NCI-H146 treated with DMSO at 0.1 percent for 48 hours (cell line): Measurements from ENCODE around the gene SYT13.
"Not testable (repeated sequence)": the region's sequence is repeated elsewhere in the genome, so short reads cannot be mapped to it uniquely, and the experiment has no call there.

Source experiments
- DNase-seq: peaks from one replicate; lab custom pipeline; 2025; ENCODE audit not compliant: unreplicated experiment; lab: John Stamatoyannopoulos, UW

SYT13 gene

DNA sequence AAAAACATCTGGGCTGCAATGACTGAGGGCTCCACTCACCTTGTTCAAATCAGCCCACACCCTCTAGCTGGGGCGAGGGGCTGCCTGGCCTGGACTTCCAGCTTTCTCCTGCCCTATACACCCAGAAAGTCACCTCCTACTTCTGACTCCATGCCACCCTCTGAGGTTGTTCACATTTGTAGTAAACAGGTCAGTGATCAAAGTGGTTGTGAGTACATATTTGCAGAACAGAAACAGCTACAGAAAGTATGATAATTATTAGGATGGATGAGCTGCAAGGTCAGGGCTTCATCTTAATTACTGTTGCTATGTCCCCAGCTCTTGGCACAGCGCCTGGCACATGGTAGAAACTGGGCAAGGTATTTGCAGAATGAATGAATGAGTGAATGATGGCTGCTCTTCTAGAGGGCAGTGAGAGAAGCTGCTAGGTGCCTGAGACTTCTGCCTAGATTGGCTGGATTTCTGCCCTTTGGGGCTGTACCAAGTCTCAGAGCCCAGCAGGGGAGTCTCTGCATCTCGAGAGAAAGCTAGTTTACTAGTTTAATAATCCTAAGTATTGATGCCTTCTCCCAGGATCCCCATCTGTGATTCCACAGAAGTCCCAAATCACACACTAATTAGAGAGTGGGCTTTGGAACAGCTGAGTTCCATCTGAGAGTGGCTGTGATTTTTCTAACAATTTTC lies 36.0 kb downstream of the SYT13 start:
- DNase-seq = no peak

DNA sequence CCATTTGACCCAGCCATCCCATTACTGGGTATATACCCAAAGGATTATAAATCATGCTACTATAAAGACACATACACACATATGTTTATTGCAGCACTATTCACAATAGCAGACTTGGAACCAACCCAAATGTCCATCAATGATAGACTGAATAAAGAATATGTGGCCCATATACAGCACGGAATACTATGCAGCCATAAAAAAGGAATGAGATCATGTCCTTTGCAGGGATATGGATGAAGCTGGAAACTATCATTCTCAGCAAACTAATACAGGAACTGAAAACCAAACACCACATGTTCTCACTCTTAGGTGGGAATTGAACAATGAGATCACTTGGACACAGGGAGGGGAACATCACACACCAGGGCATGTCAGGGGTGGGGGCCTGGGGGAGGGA lies 36.8 kb downstream of the SYT13 start:
- DNase-seq = not testable (repeated sequence)

DNA sequence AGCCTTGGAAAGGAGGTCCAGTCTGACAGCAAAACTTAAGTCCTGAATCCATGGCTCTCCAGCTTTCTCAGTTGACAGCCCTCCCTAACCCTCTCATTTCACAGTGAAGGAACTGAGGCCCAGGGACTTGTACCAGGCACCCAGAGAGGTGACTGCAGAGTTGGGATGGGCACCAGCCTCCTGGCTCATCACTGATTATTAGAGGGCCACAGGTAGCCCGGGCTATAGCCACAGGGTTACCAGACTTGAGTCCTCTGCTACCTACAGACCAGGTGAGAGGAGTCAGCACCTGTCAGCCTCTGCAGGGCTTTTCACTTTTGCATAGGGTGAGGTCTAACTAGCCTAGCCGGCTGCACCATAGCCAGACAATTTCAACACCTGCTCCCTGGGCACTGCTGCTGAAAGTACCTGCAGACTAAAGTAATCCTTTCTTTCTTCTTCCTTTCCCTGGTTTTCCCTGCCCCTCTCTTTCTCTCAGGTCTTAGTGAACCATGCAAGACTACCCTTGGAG lies 37.6 kb downstream of the SYT13 start:
- DNase-seq = no peak

DNA sequence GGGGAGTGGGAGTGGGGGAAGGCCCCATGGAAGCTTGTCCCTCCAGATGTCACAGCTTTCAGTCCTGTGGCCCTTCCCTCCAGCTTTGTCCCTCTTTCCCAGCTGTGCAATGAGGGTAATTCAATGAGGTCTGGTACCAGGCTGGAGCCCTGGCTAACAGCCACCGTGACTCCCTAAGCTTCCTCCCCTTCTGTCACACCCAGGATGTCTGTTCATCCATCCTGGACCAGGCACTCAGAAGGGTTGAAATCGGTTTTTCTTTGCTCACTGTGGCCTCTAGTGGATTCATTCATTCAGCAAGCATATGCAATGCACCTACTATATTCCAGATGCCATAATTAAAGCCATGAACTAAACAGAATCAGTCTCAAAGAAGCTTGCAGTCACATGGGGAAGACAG lies 38.7 kb downstream of the SYT13 start:
- DNase-seq = no peak

DNA sequence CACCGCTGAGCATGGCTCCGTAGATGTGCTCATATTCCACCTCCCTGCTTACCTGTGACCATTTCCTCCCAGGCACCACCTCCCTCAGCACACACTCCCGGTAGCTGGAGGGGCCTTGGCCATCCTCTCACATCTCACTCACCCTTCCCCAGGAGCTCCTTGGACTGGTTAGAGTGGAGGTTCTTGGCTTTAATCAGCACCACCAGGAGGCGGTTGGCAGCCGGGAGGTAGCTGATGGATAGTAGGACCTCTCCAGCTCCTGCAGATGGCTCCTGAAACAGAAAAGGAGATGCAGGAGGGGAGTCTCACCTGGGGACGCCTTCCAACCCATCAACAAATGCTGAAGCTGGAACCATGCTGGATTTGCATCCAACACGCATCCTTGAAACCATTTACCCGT lies 39.9 kb downstream of the SYT13 start:
- DNase-seq = no peak

DNA sequence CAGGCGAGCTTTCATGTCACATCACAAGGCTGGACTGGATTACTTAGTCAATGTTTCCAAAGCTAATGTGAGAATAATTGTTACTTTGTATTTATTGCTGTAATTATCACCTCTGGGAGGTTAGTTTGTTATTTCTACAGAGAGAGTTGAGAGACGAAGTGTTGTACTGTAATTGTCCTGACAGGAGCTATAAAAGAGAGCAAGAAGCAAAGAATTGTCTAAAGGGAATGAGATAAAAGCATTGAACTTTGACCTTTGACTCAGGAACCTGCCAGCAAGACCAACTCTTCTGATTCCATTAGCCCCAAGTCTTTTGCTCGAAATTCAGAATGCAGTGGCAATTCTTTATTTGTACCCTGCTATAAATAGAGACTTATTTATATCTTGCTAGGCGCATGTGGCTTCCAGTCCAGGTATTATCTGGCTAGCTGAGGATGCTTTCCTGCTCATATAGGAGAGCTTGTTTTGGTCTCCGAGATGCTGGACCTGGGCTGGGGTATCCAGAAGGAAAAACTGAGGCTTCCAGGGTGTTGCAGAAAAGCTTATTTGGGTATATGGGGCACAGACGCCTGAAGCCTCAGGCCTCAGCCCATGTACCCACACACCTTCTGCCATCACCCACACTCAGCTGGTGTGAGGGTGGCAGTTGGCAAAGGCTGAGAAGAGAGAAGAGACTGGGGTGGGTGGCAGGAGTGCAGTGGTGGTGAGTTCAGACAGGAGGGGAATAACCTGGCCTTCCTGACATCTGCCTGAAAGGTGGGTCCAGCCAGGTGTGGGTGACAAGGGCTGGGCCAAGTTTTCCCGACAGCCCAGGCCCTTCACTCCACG lies 40.7 kb downstream of the SYT13 start:
- DNase-seq = no peak

DNA sequence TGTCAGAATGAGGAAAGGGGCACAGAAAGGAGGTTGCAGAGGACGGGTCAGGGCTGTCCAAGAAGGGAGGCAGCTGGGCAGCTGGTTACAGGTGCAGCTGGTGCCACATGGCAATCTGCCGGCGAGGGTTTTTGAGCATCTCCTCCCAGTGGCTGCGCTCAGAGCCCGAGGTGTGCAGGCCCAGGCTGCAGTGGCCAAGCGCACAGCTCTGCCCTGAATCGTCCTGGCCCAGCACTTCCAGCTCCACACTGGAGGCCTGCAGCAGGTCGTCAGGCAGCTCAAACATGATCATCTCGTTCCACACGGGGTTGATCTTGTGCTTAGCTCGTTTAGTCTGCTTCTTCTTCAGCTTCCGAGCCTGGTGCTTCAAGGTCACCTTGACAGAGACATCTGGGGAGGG lies 42.2 kb downstream of the SYT13 start:
- DNase-seq = no peak

DNA sequence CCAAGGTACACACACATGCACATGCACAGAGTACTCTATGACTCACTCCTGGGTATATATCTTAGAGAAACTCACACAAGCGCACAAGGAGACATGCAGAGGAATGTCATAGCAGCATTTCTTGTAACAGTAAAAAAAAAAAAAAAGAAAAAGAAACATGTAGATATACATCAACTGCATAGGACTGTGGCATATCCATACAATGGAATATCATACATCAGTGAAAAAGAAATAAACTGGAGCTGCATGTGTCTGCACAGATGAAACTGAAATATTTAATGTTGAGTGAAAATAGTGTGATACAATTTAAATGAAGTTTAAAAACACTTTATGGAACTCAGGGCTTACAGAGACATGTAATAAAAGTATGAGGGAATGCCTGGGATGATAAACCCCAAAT lies 46.4 kb downstream of the SYT13 start:
- no peak for DNase-seq

DNA sequence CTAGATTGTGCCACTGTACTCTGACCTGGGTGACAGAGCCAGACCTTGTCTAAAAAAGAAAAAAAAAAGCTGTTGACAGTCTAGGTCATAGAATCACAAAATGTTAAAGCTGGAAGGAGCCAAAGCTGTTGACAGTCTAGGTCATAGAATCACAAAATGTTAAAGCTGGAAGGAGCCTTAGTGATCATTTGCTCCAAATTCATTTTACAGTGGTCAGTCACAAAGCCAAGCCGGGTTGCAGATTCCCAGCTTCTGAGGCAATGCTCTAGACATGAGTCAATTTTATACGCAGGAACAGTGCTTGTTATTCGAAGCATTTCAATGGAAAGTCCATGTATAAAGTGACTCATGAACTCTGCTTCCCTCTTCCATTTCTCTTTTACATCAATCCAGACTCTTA lies 47.4 kb downstream of the SYT13 start:
- no peak for DNase-seq

DNA sequence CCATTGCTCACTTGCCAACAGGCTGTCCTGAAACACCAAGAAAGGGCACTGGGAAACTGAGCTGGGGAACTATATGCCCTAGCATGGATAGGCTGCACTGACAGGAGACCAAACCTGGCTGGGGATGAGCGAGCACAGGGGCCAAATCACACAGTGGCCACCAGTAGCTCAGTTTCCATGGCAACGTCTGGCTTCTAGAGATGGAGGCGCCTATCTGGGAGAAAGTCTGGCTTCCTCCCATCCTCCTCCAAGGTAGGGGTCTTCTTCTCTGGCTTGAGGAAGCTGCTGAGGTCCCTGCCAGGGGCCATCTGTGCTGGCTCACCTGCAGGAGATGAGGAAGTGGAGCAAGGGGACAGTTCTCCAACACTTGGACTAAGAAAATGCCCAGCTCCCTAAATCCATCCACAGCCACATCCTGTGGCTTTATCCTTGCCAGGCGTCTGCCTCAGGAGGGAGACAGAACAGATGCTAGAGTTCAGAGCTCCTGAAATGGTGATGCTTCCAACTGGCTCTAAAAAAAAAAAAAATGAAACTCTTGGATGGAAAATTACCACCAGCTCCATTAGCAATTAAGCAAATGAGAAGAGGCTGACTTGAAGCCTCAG lies 48.3 kb downstream of the SYT13 start:
- no peak for DNase-seq

DNA sequence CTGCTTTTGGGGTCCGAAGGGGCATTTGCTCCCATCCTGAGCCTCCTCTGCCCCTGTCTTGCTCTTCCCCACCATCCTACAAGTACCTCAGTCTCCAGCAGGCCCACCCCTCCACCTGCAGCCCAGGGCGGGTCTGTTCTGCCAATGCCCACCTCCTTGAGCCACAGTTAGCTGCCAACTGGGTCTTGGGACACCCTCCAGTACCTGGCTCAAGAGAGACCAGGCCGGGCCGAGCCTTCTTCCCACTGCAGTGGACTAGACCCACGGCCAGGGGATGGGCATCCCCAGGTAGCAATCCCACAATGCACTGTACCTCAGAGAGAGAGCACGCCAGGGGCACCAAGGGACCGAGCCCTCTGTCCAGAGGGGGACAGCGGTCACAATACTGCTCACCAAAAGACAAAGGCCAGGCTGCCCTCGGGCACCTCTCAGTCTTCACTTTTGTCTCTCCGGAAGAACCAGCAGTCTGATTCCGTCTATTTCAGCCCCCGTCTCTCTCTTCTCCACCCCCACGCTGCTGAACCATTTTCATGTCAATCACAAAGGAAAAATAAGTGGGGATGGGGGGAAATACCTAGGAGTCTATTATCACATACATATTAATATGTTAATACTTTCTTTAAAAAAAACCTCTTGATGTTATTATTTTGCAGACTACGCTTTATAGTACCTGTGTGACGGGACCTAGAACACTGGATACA lies 51.7 kb downstream of the SYT13 start:
- DNase-seq = no peak

DNA sequence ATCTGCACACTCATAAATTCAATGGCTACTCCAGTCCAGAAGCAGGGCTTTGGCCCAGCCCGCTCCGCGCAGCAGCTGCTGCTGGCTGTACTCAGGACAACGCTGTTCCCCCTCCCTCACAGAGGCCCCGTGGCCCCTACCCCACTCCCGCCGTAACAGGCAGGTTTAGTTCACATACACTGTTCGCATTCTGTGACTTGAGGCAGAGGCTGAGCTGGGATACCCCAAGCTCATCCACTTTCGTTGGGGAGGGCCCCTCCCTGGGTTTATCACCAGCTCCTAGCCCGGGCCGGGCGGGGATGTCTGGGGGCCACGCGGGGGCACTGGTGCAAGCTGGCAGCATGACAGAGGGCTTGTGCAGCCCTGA lies 52.4 kb downstream of the SYT13 start:
- no peak for DNase-seq

DNA sequence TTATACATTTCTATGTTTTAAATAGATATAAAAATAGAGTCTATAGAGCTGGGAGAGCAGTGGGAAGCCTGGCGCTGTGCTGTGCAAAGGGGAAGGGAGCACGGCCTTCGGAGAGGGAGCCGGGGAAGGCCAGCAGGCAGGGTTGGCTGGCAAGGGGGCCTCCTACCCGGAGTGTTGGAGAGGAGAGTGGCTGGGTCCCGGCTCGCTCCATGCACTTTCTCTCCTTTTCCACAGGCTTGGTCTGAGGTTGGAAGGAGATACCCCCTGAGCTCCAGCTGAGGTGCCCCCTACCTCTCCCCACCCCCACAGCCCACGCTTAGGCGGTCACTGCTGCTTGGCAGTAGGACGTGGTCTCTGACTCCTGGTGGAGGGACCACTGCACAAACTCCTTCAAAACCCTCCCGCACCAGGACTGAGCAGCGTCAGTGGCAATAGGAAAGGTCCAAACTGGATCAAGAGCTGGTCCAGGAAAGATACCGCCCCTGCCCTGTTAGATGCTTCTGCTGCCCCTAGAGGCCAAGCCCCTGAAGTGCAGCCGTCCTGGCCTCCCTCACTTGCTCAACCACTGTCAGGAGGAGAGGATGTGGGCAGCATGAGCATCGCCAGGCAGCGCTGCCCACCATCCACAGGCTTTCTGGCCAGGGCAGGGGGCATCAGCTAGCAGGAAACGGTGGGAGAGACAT lies 52.9 kb downstream of the SYT13 start:
- DNase-seq = no peak

DNA sequence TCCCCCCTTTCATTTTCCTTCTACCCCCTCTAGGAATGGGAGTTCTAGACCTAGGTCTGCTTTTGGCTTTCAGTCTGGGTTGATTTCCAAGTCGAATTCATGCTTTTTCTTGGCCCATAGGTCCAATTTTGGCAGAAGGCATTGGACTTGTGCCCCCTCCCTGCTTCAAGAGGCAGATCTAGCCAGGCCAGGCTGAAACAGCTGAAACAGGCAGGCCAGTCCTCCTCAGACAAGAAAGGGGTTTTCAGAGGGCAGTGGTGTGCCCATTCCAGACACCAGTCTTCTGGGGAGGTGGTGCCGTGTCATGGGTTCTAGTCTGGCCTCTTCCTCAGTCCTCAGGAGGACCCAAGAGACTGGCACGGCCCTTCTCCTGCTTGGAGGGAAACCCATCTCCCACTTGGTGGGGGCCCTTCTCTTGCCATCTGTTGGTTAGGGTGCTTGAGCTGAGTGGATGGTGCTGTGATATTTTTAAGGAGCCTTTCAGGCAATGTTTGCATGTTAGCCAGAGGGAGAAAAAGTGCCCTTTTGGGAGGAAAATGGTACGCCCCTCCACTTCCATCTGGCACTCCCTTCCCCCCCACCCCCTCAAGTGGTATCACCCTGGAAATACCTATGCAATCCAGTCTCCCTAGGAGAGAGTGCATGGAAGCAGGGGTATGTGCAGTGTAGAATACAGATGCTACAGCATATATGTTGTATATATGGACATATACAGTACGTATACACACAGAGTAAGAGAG lies 53.6 kb downstream of the SYT13 start:
- DNase-seq = no peak

DNA sequence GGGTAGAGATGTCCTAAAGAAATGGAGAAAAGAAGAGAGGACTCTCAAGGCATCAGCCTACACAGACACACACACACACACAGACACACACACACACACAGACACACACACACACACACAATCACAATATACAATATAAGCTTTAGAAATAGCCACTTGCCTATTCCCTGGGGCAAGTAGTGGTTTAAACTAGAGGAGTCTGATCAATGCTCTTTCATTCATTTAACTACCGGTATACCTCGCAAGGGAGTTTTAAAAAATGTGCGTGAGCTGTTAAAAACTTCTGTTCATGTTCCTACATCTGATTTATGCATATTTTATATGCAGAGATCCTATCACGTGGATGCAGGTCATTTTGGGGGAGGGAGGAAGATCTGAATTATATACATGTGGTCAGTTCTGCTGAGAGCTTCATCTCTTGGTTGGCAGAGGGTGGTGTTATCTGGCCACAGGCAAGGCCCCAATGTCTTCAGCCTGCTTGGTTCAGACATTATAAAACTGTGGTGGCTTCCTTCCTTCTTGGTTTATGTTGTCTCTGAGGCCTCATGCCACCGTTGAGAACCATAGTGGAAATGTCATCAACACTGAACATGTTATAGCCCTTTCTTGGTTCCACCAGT lies 56.6 kb downstream of the SYT13 start:
- no peak for DNase-seq

DNA sequence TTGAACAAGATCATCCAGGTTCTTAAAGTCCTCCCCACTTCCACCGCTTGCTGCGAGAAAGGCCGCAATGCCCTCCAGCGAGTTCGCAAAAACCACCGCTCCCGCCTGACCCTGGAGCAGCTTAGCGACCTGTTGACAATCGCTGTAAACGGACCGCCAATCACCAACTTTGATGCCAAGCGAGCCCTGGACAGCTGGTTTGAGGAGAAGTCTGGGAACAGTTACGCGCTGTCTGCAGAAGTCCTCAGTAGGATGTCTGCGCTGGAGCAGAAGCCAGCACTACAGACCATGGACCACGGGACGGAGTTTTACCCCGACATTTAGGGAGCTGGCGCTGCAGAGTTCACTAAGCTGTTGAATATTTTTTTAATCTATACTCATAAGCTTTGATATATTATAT lies 58.3 kb downstream of the SYT13 start:
- DNase-seq = no peak

DNA sequence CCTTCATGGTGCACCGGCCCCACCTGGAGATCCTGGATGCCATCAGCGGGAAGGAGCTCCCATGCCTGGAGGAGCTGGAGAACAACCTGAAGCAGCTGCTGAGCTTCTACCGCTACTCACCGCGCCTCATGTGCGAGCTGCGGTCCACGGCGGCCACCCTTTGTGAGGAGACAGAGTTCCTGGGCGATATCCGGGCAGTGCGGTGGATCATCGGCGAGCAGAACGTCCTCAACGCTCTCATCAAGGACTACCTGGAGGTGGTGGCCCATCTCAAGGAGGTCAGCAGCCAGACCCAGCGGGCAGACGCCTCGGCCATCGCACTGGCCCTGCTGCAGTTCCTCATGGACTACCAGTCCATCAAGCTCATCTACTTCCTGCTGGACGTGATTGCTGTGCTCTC lies 59.2 kb downstream of the SYT13 start:
- no peak for DNase-seq

DNA sequence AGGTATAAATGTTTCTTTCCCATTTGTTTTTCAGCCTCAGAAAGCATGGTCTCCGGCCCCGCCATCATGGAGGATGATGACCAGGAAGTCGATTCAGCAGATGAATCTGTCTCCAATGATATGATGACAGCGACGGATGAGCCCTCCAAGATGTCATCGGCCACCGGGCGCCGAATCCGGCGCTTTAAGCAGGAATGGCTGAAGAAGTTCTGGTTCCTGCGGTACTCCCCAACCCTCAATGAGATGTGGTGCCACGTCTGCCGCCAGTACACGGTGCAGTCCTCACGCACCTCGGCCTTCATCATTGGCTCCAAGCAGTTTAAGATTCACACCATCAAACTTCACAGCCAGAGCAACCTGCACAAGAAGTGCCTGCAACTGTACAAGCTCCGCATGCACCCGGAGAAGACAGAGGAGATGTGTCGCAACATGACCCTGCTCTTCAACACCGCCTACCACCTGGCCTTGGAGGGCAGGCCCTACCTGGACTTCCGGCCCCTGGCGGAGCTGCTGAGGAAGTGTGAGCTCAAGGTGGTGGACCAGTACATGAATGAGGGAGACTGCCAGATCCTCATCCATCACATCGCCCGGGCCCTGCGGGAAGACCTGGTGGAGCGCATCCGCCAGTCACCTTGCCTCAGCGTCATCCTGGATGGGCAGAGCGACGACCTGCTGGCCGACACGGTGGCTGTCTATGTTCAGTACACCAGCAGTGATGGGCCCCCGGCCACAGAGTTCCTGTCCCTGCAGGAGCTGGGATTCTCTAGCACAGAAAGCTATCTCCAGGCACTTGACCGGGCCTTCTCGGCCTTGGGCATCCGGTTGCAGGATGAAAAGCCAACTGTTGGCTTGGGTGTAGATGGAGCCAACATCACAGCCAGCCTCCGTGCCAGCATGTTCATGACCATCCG lies 59.9 kb downstream of the SYT13 start:
- no peak for DNase-seq

DNA sequence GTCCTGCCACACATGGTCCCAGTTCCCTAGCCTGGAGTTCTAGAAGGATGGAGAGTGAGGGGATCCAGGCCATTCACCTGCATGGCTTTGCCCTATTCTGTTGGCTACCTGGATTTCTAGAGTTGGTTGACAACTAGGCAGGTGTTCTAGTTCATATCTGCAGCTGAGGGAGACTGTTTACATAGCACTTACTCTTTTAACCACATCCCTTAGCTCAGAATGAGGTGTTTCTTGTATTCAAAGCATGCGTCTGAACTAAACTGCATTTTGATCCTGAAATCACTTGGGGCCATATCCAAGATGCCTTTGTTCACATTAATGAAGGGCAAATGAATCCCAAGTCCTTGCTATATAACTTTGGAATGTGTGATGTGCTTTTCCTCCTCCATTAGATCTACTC lies 60.9 kb downstream of the SYT13 start:
- no peak for DNase-seq
